Keratinocyte (primary cell): Measurements from ENCODE around the gene ABHD4. TPM values are rescaled to one million over a fixed set of nuclear protein-coding genes. Genes with fewer than 3 reads are reported as not detected.

ENCODE experiments used
- DNase-seq: peaks from one replicate; pipeline ENCODE4 v3.0.0-alpha.2; 2011; ENCODE audit warnings: low read depth, missing footprints, low spot score
- FAIRE-seq: peaks from 2 replicates; lab custom pipeline; 2011; peaks lifted over from hg19 to GRCh38; lab: Jason Lieb, UNC
- H2AFZ ChIP-seq: 2 replicates; pipeline ENCODE4 v1.6.0; 2012; ENCODE audit warnings: low read length, control low read depth, inconsistent platforms; ENCODE audit not compliant: control insufficient read depth
- H3K27ac ChIP-seq: 2 replicates; pipeline ENCODE4 v1.5.1; 2011; ENCODE audit warnings: low read length; ENCODE audit not compliant: control insufficient read depth, insufficient read depth
- H3K27me3 ChIP-seq: 3 replicates; pipeline ENCODE4 v1.6.0; 2011; ENCODE audit warnings: low read length; ENCODE audit not compliant: control insufficient read depth, insufficient read depth; ENCODE audit errors: extremely low read depth
- H3K36me3 ChIP-seq, 2 experiments: 2 replicates in 1 of 2; 3 replicates in 1 of 2; pipeline ENCODE4 v1.5.1; 2011; ENCODE audit warnings: low read length in 2 of 2, mild to moderate bottlenecking in 1 of 2; ENCODE audit not compliant: control insufficient read depth in 2 of 2, insufficient read depth in 2 of 2; ENCODE audit errors: extremely low read depth in 1 of 2
- H3K4me1 ChIP-seq: 3 replicates; pipeline ENCODE4 v1.5.1; 2011; ENCODE audit warnings: low read length; ENCODE audit not compliant: control insufficient read depth, insufficient read depth; ENCODE audit errors: extremely low read depth
- H3K4me2 ChIP-seq: 3 replicates; pipeline ENCODE4 v1.6.0; 2011; ENCODE audit warnings: low read depth, low read length; ENCODE audit not compliant: control insufficient read depth, insufficient read depth; ENCODE audit errors: extremely low read depth
- H3K4me3 ChIP-seq, 3 experiments: fragments of 200-600 bp in 1 of 3; sonication (generic) in 1 of 3; 2 replicates in 2 of 3; 3 replicates in 1 of 3; pipeline ENCODE4 v1.5.1; 2011 to 2016; ENCODE audit warnings: low read length in 3 of 3, mild to moderate bottlenecking in 3 of 3, control low read depth in 2 of 3, inconsistent platforms in 1 of 3, low read depth in 1 of 3, mixed read lengths in 1 of 3, mixed run types in 1 of 3, moderate library complexity in 1 of 3; ENCODE audit not compliant: control insufficient read depth in 2 of 3, insufficient read depth in 2 of 3; ENCODE audit errors: extremely low read depth in 1 of 3
- H3K79me2 ChIP-seq: 2 replicates; pipeline ENCODE4 v1.6.0; 2012; ENCODE audit warnings: low read length; ENCODE audit not compliant: control insufficient read depth, insufficient read depth
- H3K9ac ChIP-seq: 3 replicates; pipeline ENCODE4 v1.6.0; 2011; ENCODE audit warnings: low read length; ENCODE audit not compliant: control insufficient read depth, insufficient read depth; ENCODE audit errors: extremely low read depth
- H3K9me1 ChIP-seq: 3 replicates; pipeline ENCODE4 v1.6.0; 2011; ENCODE audit warnings: low read length; ENCODE audit not compliant: control insufficient read depth, insufficient read depth; ENCODE audit errors: extremely low read depth
- H3K9me3 ChIP-seq: 2 replicates; pipeline ENCODE4 v1.5.1; 2012; ENCODE audit warnings: low read depth, low read length; ENCODE audit not compliant: control insufficient read depth
- H4K20me1 ChIP-seq: 3 replicates; pipeline ENCODE4 v1.6.0; 2011; ENCODE audit warnings: low read length; ENCODE audit not compliant: control insufficient read depth, insufficient read depth; ENCODE audit errors: extremely low read depth
- EZH2 ChIP-seq: IDR thresholded peaks from one replicate; pipeline ENCODE4 v1.6.1; 2012; ENCODE audit warnings: inconsistent platforms, mild to moderate bottlenecking, low read length, moderate library complexity
- dilution Hi-C: fragments of 300-500 bp; cut with MboI; formaldehyde crosslinking; loops from one replicate; pipeline ENCODE4 v1.7.0; 2020; ENCODE audit warnings: low sequenced_read_pairs; ENCODE audit not compliant: extremely low pct_ligation_motif_present
- polyA plus RNA-seq, 5 experiments: library from polyadenylated mRNA; depleted of rRNA in 3 of 5; stranded (reverse) in 3 of 5; stranded (forward) in 1 of 5; unstranded in 1 of 5; fragments of >200 nt; gene quantifications; 1 replicate in 1 of 5; 2 replicates in 3 of 5; 3 replicates in 1 of 5; pipeline versions ENCODE4 v1.2.1 to v1.2.3, GENCODE V29; 2011 to 2012; ENCODE audit warnings: missing spikeins in 2 of 5, low read depth in 1 of 5, low replicate concordance in 1 of 5
- TF ChIP-seq, protein P1 (sequence below), 3 experiments: IDR thresholded peaks in 1 of 3; conservative IDR thresholded peaks in 1 of 3; optimal IDR thresholded peaks in 1 of 3; 2 replicates in 2 of 3; 3 replicates in 1 of 3; pipeline versions ENCODE3 to v1.5.1; 2011; ENCODE audit warnings: low read length in 3 of 3, mild to moderate bottlenecking in 3 of 3, moderate library complexity in 2 of 3, control low read depth in 1 of 3, inconsistent platforms in 1 of 3; ENCODE audit not compliant: insufficient read depth in 2 of 3; ENCODE audit errors: extremely low read depth in 1 of 3

ABHD4 gene
- polyA plus RNA-seq, 1 donor (not counting 4 experiments of a cell fraction or from before 2014, with no cell fraction given), result 17.7 TPM

DNA sequence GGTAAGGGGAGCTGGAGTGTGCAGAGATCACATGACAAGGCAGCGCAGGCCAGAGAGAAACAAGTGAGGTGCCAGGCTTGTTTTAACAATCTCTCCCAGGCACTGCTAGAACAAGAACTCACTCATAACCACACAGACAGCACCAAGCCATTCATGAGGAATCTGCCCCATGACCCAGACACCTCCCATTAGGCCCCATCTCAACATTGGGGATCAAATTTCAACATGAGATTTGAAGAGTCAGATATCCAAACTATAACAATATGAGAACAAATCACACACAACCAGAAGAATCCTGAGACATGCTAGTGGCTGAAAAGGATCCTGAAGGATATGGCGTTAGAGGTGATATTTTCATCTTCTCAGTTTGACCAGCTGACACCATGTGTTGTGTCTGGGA is 24.2 kb downstream of the ABHD4 start:
- TF ChIP-seq, protein P1, sequence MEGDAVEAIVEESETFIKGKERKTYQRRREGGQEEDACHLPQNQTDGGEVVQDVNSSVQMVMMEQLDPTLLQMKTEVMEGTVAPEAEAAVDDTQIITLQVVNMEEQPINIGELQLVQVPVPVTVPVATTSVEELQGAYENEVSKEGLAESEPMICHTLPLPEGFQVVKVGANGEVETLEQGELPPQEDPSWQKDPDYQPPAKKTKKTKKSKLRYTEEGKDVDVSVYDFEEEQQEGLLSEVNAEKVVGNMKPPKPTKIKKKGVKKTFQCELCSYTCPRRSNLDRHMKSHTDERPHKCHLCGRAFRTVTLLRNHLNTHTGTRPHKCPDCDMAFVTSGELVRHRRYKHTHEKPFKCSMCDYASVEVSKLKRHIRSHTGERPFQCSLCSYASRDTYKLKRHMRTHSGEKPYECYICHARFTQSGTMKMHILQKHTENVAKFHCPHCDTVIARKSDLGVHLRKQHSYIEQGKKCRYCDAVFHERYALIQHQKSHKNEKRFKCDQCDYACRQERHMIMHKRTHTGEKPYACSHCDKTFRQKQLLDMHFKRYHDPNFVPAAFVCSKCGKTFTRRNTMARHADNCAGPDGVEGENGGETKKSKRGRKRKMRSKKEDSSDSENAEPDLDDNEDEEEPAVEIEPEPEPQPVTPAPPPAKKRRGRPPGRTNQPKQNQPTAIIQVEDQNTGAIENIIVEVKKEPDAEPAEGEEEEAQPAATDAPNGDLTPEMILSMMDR (optimal IDR thresholded peaks at IDR 0.05 in 1 of 3, IDR thresholded peaks at IDR 0.05 in 1 of 3, conservative IDR thresholded peaks at IDR 0.05 in 1 of 3; ENCODE audit: extremely low read depth in 1 of 3, insufficient read depth in 2 of 3, low read length in 3 of 3), result no peak
- no peak for TF ChIP-seq EZH2
- H3K36me3 ChIP-seq, result no peaks in the 10 kb centered on the region
- no peaks in the 10 kb centered on the region for H3K9me1 ChIP-seq
- H3K4me2 ChIP-seq, result no peak overlapping the region
- no peak for FAIRE-seq
- H3K4me1 ChIP-seq, result no peaks in the 10 kb centered on the region
- DNase-seq, result no peak
- H3K79me2 ChIP-seq, result no peaks in the 10 kb centered on the region
- no peaks in the 10 kb centered on the region for H3K27me3 ChIP-seq
- no peaks in the 10 kb centered on the region for H3K9me3 ChIP-seq
- H4K20me1 ChIP-seq, result no peaks in the 10 kb centered on the region
- H3K4me3 ChIP-seq, result no peak overlapping the region
- H2AFZ ChIP-seq, result no peak overlapping the region
- H3K27ac ChIP-seq, result no peak overlapping the region
- H3K9ac ChIP-seq, result no peak overlapping the region
- dilution Hi-C loops, result no loop called here

DNA sequence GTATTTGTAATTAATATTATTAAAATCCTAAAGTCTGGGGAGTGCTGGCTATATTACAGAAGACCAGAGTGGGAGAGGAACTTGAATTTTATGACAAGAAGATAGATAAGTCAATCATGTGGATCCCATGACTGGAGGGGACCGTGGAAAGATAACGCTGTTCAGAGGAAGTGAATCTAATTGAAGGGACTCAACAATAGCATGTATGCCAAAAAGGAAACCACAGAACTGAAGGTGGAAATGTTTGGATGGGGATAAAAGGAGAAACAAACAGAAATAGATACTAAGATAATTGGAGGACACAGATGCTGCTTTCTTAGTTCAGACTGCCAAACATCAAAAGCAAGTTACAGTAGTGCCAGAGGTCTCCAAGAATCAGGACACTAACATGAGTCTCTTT is 24.9 kb downstream of the ABHD4 start:
- H3K9ac ChIP-seq, result no peak overlapping the region
- H3K36me3 ChIP-seq, result no peaks in the 10 kb centered on the region
- no peaks in the 10 kb centered on the region for H4K20me1 ChIP-seq
- dilution Hi-C loops, result no loop called here
- H3K4me2 ChIP-seq, result no peak overlapping the region
- H3K27me3 ChIP-seq, result no peaks in the 10 kb centered on the region
- FAIRE-seq, result no peak
- no peak overlapping the region for H3K4me3 ChIP-seq
- no peak overlapping the region for H2AFZ ChIP-seq
- TF ChIP-seq, protein P1 (optimal IDR thresholded peaks at IDR 0.05 in 1 of 3, IDR thresholded peaks at IDR 0.05 in 1 of 3, conservative IDR thresholded peaks at IDR 0.05 in 1 of 3; ENCODE audit: extremely low read depth in 1 of 3, insufficient read depth in 2 of 3, low read length in 3 of 3), result no peak
- no peak for TF ChIP-seq EZH2
- H3K9me1 ChIP-seq, result no peaks in the 10 kb centered on the region
- DNase-seq, result no peak
- H3K9me3 ChIP-seq, result no peaks in the 10 kb centered on the region
- H3K27ac ChIP-seq, result no peak overlapping the region
- H3K4me1 ChIP-seq, result no peaks in the 10 kb centered on the region
- no peaks in the 10 kb centered on the region for H3K79me2 ChIP-seq
